ENCODE measurements around the gene TMPRSS2.

Gene TMPRSS2

GRCh38 chr21:41481191-41481590 is 26.8 kb downstream of the TMPRSS2 start:
- no peak for DNase-seq (ENCODE audit: low read depth)

DNA sequence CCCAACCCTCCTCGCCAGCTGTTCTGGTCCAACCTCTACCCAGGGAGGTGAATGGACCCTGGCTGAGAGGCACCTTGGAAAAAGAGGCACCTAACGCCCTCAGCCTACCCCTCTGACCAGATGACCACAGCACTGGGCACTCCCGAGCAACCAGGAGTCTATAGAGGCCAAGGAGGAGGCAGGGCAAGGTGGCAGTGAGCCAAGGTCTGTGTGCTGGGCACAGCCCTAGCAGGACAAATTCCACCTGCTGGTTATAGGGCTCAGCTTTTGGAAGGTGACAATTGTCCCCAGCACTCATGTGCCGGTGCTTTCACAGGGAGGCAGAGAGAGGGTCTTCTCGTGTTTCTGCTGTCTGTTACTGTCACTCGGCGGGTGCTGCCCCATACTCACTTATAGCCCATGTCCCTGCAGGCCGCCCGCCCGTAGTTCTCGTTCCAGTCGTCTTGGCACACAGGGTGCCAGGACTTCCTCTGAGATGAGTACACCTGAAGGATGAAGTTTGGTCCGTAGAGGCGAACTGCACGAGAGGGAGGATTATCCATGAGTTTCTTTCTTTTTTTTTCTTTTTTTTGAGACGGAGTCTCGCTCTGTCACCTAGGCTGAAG is 27.8 kb downstream of the TMPRSS2 start:
- no peak for DNase-seq (ENCODE audit: low read depth)

DNA sequence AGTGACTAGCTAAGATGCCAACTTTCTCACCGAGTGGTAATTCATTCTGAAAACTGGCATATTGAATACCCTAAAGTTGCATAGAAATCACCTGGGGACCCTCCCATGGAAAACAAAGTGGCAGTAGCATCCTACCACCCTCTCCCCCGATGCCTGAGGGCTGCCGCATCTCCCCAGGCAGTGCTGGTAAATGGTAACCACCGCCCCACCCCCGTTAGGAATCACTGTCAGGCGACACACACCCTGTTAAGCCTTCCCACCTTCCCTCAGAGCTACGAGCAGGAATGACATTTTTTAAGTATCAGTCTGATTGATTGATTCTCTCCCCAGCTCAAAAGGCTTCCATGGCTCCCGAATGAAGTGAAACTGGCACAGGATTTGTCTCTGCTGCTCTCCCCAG is 28.3 kb downstream of the TMPRSS2 start:
- no peak for DNase-seq (ENCODE audit: low read depth)

GRCh38 chr21:41478319-41479177 is 29.4 kb downstream of the TMPRSS2 start:
- DNase-seq (ENCODE audit: low read depth), result no peak

DNA sequence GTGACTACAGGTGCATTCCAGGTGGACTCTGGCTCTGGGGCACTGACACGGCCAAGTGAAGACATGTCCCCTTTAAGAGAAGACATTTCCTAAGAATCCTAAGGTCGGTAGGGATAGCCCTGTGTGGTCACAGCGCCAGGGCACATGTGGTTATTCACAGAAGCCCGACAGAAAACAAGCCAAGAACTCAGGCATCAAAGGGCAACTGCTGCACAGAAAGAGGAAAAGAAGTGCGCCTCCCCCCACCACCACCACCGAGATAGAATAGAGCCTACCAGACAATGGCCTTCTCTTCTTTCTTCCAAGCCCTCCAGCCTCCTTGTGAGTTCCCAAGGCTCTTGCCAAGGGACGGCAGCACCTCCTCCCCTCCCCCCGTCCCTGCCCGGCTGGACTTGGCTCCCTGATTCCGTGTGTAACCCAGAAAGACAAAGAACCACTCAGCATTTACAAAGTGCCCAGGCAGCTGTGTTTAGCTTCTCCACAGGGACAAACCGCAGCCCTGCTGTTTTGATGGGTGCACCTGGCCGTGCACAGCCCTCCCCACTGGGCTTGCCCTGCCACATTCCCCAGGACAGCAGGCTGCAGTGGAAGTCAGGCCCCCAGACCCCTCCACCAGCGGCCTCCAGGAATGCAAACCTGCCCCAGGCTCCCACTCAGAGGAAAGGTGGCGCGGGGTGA is 30.2 kb downstream of the TMPRSS2 start:
- DNase-seq (ENCODE audit: low read depth), result no peak

GRCh38 chr21:41475714-41476420 is 32.1 kb downstream of the TMPRSS2 start:
- DNase-seq (ENCODE audit: low read depth), result no peak

DNA sequence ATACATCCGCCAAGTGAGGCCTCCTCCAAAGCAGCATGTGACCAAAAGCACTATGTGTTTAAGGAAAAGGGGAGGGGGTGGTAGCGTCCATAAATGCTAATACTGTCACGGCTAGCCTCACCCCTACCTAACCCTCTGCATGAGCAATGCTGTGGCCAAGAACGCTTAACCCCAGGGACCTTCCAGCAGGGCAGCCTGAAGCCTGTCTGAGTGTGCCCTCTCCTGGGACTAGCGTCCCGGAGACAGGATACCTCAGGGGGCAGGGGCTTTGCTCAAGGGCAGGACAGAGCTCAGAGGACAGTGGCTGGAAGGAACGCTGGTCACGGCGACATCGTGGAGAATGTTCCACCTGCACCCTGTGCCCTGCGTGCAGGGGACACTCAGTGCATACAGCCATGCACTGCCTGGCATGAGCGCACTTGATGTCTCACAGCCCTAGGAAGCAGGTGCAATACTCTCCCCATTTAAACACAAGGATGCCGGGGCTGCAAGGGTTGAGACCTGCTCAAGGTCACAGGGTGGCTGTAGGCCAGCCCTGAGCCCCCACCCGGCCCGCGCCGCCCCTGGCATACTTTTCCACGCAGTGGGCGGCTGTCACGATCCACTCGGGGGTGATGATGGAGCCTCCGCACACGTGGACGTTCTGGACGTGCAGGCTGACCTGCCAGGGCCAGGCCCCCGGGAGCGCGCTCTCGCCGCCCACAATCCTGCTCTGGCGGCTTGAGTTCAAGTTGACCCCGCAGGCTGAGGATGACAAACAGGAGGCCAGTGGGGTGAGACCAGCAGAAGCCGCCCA is 35.0 kb downstream of the TMPRSS2 start:
- DNase-seq (ENCODE audit: low read depth), result no peak

DNA sequence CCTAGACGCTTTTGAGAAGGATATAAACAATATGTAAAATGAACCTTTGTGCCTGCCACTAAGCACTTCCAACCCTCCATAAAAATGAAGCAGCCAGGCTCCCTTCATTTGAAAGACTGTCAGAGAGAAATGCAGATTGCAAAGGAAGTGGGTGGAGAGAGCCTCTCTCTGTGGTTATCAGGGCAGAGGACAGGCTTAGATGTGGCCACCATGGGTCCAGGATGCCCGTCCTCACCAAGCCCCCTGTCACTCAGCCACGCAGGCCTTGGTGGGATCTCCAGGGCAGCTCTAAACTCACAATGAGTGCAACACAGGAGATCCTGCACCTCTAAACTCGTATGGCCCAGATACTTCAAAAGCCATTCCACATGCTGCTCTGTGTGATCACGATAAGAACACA is 37.9 kb downstream of the TMPRSS2 start:
- no peak for DNase-seq (ENCODE audit: low read depth)

DNA sequence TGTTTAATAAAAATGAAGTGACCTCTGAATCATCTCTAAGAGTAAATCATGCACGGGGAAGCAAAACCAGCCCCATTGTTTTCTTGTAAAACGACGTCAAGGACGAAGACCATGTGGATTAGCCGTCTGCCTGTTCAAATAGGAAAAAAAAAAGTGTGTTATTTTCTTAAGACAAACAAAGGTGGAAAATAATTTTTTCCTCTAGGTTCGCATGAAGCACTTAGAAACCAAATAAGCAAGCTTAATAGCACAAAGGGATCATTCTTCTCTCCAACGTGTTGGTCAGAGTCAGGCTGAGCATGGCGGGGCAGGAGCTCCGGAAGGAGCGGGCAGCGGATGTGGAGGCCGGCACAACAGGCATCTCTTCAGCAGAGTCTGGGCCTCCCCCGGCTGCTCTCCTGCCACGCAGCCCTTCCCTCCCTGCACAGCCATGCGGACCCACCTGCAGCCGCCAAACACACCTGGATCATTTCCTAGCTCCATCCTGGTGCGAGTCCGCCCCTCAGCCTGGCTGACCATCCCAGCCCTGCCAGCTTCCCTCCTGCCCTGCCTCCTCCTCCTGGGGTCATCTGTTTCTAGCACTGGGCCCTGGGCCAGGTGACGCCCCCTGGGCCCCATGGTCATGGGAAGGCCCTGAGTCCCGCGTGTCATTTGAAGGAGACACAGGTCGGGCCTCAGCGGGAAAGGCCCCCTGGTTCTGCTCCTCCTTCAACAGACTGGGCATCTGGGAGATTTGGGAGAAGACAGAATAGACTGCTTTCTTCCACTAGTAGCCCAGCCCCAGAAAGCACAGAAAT is 41.7 kb downstream of the TMPRSS2 start:
- DNase-seq (ENCODE audit: low read depth), result no peak

GRCh38 chr21:41465176-41465781 is 42.7 kb downstream of the TMPRSS2 start:
- no peak for DNase-seq (ENCODE audit: low read depth)

DNA sequence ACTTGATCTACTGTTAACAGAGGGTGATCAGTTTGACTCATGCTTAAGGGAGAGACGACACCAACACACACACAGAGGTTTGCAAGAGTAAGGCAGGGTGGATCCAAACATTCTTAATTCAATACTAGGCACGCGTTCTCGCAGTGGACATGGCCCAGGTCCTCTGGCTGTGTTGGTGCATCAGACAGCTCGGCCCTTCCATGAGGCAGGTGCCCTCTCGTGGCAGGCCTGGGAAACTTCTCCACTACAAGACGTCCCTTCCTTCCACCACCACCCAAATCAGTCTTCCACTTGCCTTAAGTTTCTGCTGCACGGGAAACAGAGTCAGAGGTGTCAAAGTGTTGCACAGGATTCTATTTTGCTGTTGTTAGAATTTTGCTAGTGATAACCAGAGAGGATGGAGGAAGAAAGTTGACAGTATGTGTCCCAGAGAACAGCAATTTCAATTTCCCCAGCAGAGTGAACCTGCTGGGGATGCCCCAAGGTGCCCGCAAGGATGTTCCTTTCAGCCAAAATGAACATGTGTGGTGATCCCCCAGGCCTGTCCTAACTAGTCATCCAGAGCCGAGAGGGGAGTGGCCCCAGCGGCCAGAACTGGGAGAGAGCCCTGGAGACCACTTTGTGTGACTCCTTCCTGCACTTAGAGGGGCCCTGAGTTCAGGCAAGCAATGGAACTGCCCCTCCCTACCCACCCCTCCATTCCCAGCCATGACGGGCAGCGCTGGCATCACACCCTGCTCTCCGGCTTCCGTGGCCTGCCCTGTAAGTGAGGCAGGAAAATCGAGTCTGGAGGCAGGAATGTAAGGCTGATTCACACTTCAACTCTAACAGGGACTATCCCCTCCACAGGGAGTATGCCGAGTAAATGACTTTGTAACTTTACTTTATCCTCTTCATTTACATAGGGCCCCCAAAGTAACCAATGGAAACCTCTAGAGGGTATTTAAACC is 47.1 kb downstream of the TMPRSS2 start:
- DNase-seq (ENCODE audit: low read depth), result peak; percentile 26

DNA sequence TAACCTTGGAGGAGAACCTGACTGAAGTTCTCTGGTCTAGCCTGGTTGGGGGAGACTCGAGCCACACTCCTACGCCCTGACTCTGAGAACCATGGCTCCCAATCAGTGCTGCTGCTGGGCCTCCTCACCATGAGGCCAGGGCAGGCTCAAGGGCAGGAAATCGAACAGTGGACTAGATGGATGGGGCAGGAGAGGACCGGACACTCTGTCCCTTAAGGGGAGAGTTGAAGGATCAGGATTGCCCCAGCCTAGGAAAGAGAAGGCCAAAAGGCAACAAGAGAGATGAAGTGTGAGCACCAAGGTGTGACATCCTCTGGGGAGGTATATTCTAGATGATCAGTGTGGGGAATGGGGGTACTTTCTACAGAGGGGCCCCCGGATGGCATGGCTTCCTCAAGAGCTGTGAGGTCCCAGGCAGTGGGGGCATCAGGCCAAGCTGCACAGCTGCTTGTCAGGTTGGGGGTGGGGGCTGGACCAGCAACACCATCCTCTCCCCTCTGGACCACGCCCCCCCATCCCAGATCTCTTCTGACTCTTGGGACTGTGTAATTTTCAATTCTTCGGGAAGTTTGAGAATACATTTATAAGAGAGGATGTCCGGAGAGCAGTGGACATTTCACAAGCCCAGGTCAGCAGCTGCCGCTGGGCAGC is 47.9 kb downstream of the TMPRSS2 start:
- no peak for DNase-seq (ENCODE audit: low read depth)

GRCh38 chr21:41458559-41458958 is 49.4 kb downstream of the TMPRSS2 start:
- no peak for DNase-seq (ENCODE audit: low read depth)

GRCh38 chr21:41458121-41458520 is 49.8 kb downstream of the TMPRSS2 start:
- DNase-seq (ENCODE audit: low read depth), result no peak

- no peak for DNase-seq (ENCODE audit: low read depth)
Observed at GRCh38 chr21:41453761-41454160, 54.2 kb downstream of the TMPRSS2 start.

GRCh38 chr21:41453198-41453597 is 54.8 kb downstream of the TMPRSS2 start:
- no peak for DNase-seq (ENCODE audit: low read depth)

DNA sequence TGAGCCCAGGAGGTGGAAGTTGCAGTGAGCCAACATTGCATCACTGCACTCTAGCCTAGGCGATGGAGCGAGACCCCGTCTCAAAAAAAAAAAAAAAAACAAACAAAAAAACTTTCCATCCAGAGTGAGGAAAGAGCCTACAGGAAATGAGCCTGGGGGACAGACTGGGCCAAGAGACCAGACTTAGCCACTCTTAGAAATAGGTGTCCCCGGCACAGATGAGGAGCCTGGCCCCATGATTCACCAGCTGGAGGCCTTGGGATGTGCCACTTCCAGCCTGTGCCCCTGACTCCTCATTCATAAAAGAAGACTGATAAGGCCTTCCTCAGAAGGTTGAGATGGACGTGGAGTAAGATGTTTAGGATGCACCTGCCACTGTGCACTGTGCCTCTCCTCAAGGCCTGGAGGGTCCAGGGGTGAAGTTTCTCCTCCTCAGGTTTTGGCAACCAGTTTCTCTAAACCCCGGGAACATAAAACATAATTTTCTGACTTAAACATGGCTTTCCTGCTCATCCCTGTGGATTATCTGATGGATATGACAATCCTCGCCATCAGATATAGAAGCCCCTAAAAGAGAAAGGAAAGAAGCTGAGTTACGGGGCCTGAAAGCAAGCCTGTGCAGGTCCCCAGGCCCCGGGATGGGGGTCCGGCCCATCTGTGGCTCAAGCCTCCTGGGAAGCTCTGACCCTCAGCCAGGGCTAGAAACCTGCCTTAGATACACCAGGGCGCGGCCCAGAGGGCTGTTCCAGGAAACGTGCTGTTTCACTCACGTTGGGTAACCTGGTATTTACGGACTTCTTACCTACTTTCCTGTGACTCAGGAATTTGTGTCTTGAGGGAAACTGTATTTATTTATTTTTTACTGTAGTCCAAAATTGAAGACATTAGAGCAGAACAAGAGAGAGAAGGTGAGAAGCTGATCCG is 55.9 kb downstream of the TMPRSS2 start:
- no peak for DNase-seq (ENCODE audit: low read depth)

- no peak for DNase-seq (ENCODE audit: low read depth)
Observed at GRCh38 chr21:41449613-41450012, 58.3 kb downstream of the TMPRSS2 start.

Data from stimulated activated CD4-positive, alpha-beta T cell treated with anti-CD3 and anti-CD28 coated beads, Interleukin-2, amount 100 ng/mL, for 4 hours (primary cell).